Measurements from ENCODE around the gene CHRDL2.

GRCh38 chr11:74777877-74778276 is 46.7 kb upstream of the CHRDL2 start:
- TF ChIP-seq, protein P1, sequence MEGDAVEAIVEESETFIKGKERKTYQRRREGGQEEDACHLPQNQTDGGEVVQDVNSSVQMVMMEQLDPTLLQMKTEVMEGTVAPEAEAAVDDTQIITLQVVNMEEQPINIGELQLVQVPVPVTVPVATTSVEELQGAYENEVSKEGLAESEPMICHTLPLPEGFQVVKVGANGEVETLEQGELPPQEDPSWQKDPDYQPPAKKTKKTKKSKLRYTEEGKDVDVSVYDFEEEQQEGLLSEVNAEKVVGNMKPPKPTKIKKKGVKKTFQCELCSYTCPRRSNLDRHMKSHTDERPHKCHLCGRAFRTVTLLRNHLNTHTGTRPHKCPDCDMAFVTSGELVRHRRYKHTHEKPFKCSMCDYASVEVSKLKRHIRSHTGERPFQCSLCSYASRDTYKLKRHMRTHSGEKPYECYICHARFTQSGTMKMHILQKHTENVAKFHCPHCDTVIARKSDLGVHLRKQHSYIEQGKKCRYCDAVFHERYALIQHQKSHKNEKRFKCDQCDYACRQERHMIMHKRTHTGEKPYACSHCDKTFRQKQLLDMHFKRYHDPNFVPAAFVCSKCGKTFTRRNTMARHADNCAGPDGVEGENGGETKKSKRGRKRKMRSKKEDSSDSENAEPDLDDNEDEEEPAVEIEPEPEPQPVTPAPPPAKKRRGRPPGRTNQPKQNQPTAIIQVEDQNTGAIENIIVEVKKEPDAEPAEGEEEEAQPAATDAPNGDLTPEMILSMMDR (IDR thresholded peaks at IDR 0.05; ENCODE audit: low read length), result no peak
- TF ChIP-seq EZH2 (optimal IDR thresholded peaks at IDR 0.05; ENCODE audit: low read depth, low read length), result no peak

Measured in MM.1S (cell line).